Parathyroid adenoma (tissue), 2 donors: ENCODE measurements around the gene RPL27A.

Experiments used
- H2AFZ ChIP-seq: fragments of 300-600 bp; sonication (generic); one replicate; pipeline ENCODE4 v1.7.0; 2017; ENCODE audit warnings: antibody characterized with exemption, mild to moderate bottlenecking
- H3K27ac ChIP-seq: fragments of 300-600 bp; sonication (generic); one replicate; pipeline ENCODE4 v1.7.0; 2017
- H3K27me3 ChIP-seq: fragments of 300-600 bp; sonication (generic); one replicate; pipeline ENCODE4 v1.7.0; 2017; ENCODE audit warnings: low read length; ENCODE audit not compliant: control insufficient read depth, insufficient read depth
- H3K36me3 ChIP-seq: fragments of 300-600 bp; sonication (generic); one replicate; pipeline ENCODE4 v1.7.0; 2017; ENCODE audit warnings: low read length; ENCODE audit not compliant: control insufficient read depth, insufficient read depth
- H3K4me1 ChIP-seq: fragments of 300-600 bp; sonication (generic); one replicate; pipeline ENCODE4 v1.7.0; 2017; ENCODE audit warnings: control low read depth
- H3K4me2 ChIP-seq: fragments of 300-600 bp; sonication (generic); one replicate; pipeline ENCODE4 v1.7.0; 2017; ENCODE audit warnings: low read length
- H3K4me3 ChIP-seq: fragments of 300-600 bp; sonication (generic); one replicate; pipeline ENCODE4 v1.7.0; 2017; ENCODE audit warnings: low read depth, low read length
- H3K79me2 ChIP-seq: fragments of 300-600 bp; sonication (generic); one replicate; pipeline ENCODE4 v1.7.0; 2017; ENCODE audit warnings: control low read depth
- H3K9ac ChIP-seq: fragments of 300-600 bp; sonication (generic); one replicate; pipeline ENCODE4 v1.7.0; 2017; ENCODE audit warnings: mild to moderate bottlenecking
- H3K9me3 ChIP-seq: fragments of 300-600 bp; sonication (generic); one replicate; pipeline ENCODE4 v1.7.0; 2017; ENCODE audit warnings: low read length; ENCODE audit not compliant: control insufficient read depth
- TF ChIP-seq, protein P1 (sequence below): fragments of 300-600 bp; sonication (generic); IDR thresholded peaks from one replicate; pipeline ENCODE4 v1.7.0; 2017; ENCODE audit warnings: antibody characterized with exemption, mild to moderate bottlenecking
- donor health status: primary hyperparathyroidism.

The RPL27A gene

DNA sequence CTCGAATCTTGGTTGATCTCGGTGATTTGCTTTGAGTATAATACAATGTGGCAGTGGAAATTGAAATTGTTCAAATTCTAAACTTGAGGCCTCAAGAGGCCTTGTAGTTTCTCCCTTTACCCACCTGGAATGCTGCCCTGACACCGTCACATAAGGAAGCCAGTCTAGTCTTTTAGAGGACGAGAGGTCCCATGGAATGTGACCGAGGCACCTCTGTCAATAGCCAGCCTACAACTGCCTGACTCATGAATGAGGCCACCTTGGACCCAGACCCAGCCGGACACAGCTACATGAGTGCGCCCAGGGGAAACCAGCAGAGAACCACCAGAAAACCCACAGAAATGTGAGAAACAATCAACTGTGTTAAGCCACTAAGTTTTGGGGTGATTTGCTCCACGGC is 52.5 kb downstream of the RPL27A start:
- Histone ChIP-seq H3K9me3 (no peaks in the 10 kb centered on the region), H3K4me2 (no peak overlapping the region), H3K9ac (no peak overlapping the region), H3K79me2 (no peaks in the 10 kb centered on the region), H3K27me3 (no peaks in the 10 kb centered on the region), H3K27ac (no peak overlapping the region), H3K4me3 (no peak overlapping the region), H3K4me1 (no peaks in the 10 kb centered on the region), H2AFZ (no peak overlapping the region), H3K36me3 (no peaks in the 10 kb centered on the region)
- TF ChIP-seq, protein P1, sequence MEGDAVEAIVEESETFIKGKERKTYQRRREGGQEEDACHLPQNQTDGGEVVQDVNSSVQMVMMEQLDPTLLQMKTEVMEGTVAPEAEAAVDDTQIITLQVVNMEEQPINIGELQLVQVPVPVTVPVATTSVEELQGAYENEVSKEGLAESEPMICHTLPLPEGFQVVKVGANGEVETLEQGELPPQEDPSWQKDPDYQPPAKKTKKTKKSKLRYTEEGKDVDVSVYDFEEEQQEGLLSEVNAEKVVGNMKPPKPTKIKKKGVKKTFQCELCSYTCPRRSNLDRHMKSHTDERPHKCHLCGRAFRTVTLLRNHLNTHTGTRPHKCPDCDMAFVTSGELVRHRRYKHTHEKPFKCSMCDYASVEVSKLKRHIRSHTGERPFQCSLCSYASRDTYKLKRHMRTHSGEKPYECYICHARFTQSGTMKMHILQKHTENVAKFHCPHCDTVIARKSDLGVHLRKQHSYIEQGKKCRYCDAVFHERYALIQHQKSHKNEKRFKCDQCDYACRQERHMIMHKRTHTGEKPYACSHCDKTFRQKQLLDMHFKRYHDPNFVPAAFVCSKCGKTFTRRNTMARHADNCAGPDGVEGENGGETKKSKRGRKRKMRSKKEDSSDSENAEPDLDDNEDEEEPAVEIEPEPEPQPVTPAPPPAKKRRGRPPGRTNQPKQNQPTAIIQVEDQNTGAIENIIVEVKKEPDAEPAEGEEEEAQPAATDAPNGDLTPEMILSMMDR = no peak

DNA sequence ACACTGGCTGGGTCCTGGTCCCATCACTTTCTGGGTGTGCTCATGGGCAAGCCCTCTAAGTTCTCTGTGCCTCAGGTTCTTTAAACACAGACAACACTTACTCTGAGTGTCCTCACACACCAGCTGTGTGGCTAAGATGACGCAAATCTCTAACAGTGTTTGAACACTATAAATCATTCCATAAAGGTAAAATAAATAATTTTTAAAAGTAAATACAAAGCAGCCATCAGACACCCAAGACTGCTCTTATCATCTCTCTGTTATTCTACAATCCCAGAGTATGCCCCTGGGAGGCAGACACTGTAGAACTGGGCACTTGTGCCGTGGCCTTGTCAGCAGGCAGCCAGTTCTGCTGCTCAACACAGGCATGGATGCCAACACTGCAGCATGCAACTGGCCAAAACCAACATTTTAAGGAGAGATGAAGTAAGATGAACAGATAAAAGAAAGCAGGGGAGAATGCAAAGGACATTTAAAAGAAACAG is 56.8 kb downstream of the RPL27A start:
- Histone ChIP-seq H3K9ac (no peak overlapping the region), H3K27ac (no peak overlapping the region), H3K4me3 (no peak overlapping the region), H3K27me3 (no peaks in the 10 kb centered on the region), H3K4me2 (no peak overlapping the region), H2AFZ (no peak overlapping the region), H3K36me3 (no peaks in the 10 kb centered on the region), H3K79me2 (no peaks in the 10 kb centered on the region), H3K9me3 (no peaks in the 10 kb centered on the region), H3K4me1 (no peaks in the 10 kb centered on the region)
- TF ChIP-seq, protein P1 = no peak
